NK-92 treated with Interleukin-12 subunit alpha and Interleukin-12 subunit beta, amount 100 ng/mL, for 24 hours (cell line): Measurements from ENCODE around the gene NINL.

Experiments used
- DNase-seq: peaks from one replicate; lab custom pipeline; 2025; lab: John Stamatoyannopoulos, UW

Gene NINL

GRCh38 chr20:25464501-25465242 lies 120.7 kb downstream of the NINL start:
- DNase-seq: no peak

GRCh38 chr20:25461786-25462545 lies 123.4 kb downstream of the NINL start:
- no peak for DNase-seq

GRCh38 chr20:25461281-25461650 lies 124.1 kb downstream of the NINL start:
- no peak for DNase-seq

GRCh38 chr20:25460566-25461280 lies 124.6 kb downstream of the NINL start:
- DNase-seq: no peak

- no peak for DNase-seq
These were observed 125.3 kb downstream of the NINL start for GRCh38 chr20:25459916-25460535.

GRCh38 chr20:25459111-25459830 lies 126.1 kb downstream of the NINL start:
- DNase-seq: no peak

- no peak for DNase-seq
These were observed 127.2 kb downstream of the NINL start for GRCh38 chr20:25457886-25458680.

GRCh38 chr20:25454153-25454900 lies 131.0 kb downstream of the NINL start:
- DNase-seq: no peak

GRCh38 chr20:25453035-25453810 lies 132.1 kb downstream of the NINL start:
- DNase-seq: no peak

- DNase-seq: no peak
These were observed 133.0 kb downstream of the NINL start for GRCh38 chr20:25452333-25452732.

- DNase-seq: no peak
These were observed 137.7 kb downstream of the NINL start for GRCh38 chr20:25447671-25448070.

GRCh38 chr20:25444556-25444955 lies 140.8 kb downstream of the NINL start:
- no peak for DNase-seq

- DNase-seq: no peak
These were observed 146.0 kb downstream of the NINL start for GRCh38 chr20:25439328-25439727.

GRCh38 chr20:25437153-25437581 lies 148.2 kb downstream of the NINL start:
- no peak for DNase-seq

- no peak for DNase-seq
These were observed 160.8 kb downstream of the NINL start for GRCh38 chr20:25424536-25424935.

- DNase-seq: no peak
These were observed 163.3 kb downstream of the NINL start for GRCh38 chr20:25422032-25422431.

GRCh38 chr20:25421102-25421501 lies 164.2 kb downstream of the NINL start:
- DNase-seq: no peak

- DNase-seq: no peak
These were observed 166.6 kb downstream of the NINL start for GRCh38 chr20:25418776-25419175.

- DNase-seq: no peak
These were observed 176.4 kb downstream of the NINL start for GRCh38 chr20:25408890-25409289.
